Measurements from ENCODE around the gene RPLP1. TPM values are rescaled to one million over a fixed set of nuclear protein-coding genes. Genes with fewer than 3 reads are reported as not detected.

The RPLP1 gene
- total and polyA plus RNA-seq, 4 donors: 45.2 to 765 (median 319) TPM

DNA sequence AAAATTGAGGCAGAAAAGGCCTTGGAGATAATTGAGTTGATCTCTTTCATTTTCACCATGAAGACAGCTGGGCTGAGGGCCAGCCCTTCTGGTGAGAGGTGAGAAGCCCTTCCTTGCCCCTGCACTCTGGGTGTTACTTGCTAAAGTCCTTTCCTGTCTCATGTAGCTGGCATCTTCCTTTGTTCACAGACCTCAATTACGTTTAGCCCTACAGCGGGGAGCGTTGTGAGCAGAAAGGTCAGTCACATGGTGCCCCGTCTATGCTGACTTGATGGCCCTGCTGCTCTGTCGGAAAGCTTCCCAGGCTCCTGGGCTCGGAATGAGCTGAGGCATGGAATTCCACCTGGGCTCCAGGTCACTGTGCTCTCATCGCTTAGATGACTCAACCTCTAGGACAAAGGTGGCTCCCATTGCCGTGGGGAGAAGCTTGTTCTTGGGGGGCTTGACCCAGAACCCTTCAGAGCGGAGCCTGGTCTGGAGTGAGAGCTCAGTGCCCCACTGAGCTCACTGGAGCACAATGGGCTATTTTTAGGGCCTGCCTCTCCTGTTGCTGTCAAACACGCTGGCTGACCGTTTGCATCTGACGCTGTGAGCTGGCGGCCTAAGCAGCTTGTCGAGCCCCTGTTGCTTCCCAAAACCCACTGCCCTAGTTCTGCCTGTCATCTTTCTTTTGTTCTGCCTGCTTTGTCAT is 47.0 kb downstream of the RPLP1 start:
- Histone ChIP-seq H3K4me3 (ENCODE audit: low read depth in 1 of 3, low read length in 3 of 3) (no peak overlapping the region), H3K36me3 (ENCODE audit: control insufficient read depth in 4 of 4, insufficient read depth in 3 of 4, low read depth in 1 of 4, low read length in 3 of 4) (no peaks in the 10 kb centered on the region), H3K27me3 (ENCODE audit: control insufficient read depth in 4 of 4, insufficient read depth in 4 of 4, low read length in 3 of 4) (no peaks in the 10 kb centered on the region), H3K9ac (ENCODE audit: low read depth in 1 of 2, low read length in 2 of 2) (no peak overlapping the region), H3K9me3 (ENCODE audit: control insufficient read depth in 4 of 4, low read length in 3 of 4) (no peaks in the 10 kb centered on the region), H3K4me1 (ENCODE audit: control insufficient read depth in 4 of 4, insufficient read depth in 4 of 4, low read length in 3 of 4) (no peaks in the 10 kb centered on the region), H3K27ac (ENCODE audit: low read depth in 1 of 2, low read length in 2 of 2) (no peak overlapping the region)
- DNase-seq (ENCODE audit: low spot score): no peak
- TF ChIP-seq RAD21 (IDR thresholded peaks at IDR 0.05): no peak
- no peak for TF ChIP-seq HNF4A (conservative IDR thresholded peaks at IDR 0.05)
- 89% methylated on average over 14 of the region's 14 CpGs for WGBS

DNA sequence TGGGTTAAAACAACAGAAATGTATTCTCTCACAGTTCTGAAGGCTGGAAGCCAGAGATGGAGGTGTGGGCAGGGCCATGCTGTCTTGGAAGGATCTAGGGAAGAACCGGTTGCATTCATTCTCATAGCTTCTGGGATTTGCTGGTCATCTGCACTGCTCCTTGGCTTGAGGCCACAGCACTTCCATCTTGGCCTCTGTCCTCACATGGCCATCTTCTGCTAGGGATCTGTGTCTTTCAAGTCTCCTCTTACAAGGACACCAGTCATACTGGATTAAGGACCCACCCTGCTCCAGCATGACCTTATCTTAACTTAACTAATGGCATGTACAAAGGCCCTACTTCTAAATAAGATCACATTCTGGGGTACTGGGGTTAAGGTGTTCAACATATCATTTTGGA is 47.7 kb downstream of the RPLP1 start:
- no peaks in the 10 kb centered on the region for H3K36me3 ChIP-seq (ENCODE audit: control insufficient read depth in 4 of 4, insufficient read depth in 3 of 4, low read depth in 1 of 4, low read length in 3 of 4)
- 73% methylated on average over 1 of the region's 1 CpG for WGBS
- H3K27ac ChIP-seq (ENCODE audit: low read depth in 1 of 2, low read length in 2 of 2): no peak overlapping the region
- no peak overlapping the region for H3K9ac ChIP-seq (ENCODE audit: low read depth in 1 of 2, low read length in 2 of 2)
- H3K4me1 ChIP-seq (ENCODE audit: control insufficient read depth in 4 of 4, insufficient read depth in 4 of 4, low read length in 3 of 4): no peaks in the 10 kb centered on the region
- no peaks in the 10 kb centered on the region for H3K9me3 ChIP-seq (ENCODE audit: control insufficient read depth in 4 of 4, low read length in 3 of 4)
- H3K4me3 ChIP-seq (ENCODE audit: low read depth in 1 of 3, low read length in 3 of 3): no peak overlapping the region
- no peak for TF ChIP-seq FOXA1 (IDR thresholded peaks at IDR 0.05)
- TF ChIP-seq, protein P1, sequence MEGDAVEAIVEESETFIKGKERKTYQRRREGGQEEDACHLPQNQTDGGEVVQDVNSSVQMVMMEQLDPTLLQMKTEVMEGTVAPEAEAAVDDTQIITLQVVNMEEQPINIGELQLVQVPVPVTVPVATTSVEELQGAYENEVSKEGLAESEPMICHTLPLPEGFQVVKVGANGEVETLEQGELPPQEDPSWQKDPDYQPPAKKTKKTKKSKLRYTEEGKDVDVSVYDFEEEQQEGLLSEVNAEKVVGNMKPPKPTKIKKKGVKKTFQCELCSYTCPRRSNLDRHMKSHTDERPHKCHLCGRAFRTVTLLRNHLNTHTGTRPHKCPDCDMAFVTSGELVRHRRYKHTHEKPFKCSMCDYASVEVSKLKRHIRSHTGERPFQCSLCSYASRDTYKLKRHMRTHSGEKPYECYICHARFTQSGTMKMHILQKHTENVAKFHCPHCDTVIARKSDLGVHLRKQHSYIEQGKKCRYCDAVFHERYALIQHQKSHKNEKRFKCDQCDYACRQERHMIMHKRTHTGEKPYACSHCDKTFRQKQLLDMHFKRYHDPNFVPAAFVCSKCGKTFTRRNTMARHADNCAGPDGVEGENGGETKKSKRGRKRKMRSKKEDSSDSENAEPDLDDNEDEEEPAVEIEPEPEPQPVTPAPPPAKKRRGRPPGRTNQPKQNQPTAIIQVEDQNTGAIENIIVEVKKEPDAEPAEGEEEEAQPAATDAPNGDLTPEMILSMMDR (IDR thresholded peaks at IDR 0.05; ENCODE audit: low read depth, low read length, missing input control): no peak
- TF ChIP-seq RXRA (IDR thresholded peaks at IDR 0.05): no peak
- TF ChIP-seq, protein P2, sequence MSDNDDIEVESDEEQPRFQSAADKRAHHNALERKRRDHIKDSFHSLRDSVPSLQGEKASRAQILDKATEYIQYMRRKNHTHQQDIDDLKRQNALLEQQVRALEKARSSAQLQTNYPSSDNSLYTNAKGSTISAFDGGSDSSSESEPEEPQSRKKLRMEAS (IDR thresholded peaks at IDR 0.05): no peak
- TF ChIP-seq, protein P3, sequence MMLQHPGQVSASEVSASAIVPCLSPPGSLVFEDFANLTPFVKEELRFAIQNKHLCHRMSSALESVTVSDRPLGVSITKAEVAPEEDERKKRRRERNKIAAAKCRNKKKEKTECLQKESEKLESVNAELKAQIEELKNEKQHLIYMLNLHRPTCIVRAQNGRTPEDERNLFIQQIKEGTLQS (IDR thresholded peaks at IDR 0.05): no peak
- no peak for TF ChIP-seq NR2F2 (IDR thresholded peaks at IDR 0.05)
- no peak for TF ChIP-seq JUND (IDR thresholded peaks at IDR 0.05)
- TF ChIP-seq SP1 (IDR thresholded peaks at IDR 0.05): no peak
- no peak for TF ChIP-seq YY1 (IDR thresholded peaks at IDR 0.05)
- TF ChIP-seq GABPA (IDR thresholded peaks at IDR 0.05 in 1 of 2, conservative IDR thresholded peaks at IDR 0.05 in 1 of 2): no peak
- TF ChIP-seq EGR1 (IDR thresholded peaks at IDR 0.05; ENCODE audit: low read depth in 2 of 2): no peak
- no peak for TF ChIP-seq FOXA2 (IDR thresholded peaks at IDR 0.05)
- no peak for TF ChIP-seq TAF1 (conservative IDR thresholded peaks at IDR 0.05)
- no peak for TF ChIP-seq HNF4G (IDR thresholded peaks at IDR 0.05)
- TF ChIP-seq RAD21 (IDR thresholded peaks at IDR 0.05): no peak
- TF ChIP-seq HNF4A (conservative IDR thresholded peaks at IDR 0.05): no peak
- H3K27me3 ChIP-seq (ENCODE audit: control insufficient read depth in 4 of 4, insufficient read depth in 4 of 4, low read length in 3 of 4): no peaks in the 10 kb centered on the region
- DNase-seq (ENCODE audit: low spot score): no peak

DNA sequence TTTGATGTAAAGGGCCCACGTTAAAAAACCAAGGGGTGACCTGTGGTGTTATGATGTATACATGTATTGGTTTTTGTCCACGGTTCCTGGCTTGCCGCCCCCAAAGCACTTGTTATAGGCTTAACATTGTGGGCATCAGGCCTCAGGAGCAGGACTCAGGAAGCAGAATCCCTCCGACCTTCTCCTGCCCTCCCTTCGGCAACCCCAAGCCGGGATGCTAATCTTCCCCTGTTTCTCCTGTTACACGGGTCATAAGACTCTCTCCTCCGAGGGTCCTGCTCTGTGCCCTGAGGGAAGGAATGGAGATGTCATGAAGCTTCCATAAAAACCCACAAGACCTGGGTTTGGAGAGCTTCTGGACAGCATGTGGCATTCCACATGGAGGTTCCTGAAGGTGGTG is 48.8 kb downstream of the RPLP1 start:
- Histone ChIP-seq H3K4me3 (ENCODE audit: low read depth in 1 of 3, low read length in 3 of 3) (no peak overlapping the region), H3K27ac (ENCODE audit: low read depth in 1 of 2, low read length in 2 of 2) (no peak overlapping the region), H3K9ac (ENCODE audit: low read depth in 1 of 2, low read length in 2 of 2) (no peak overlapping the region), H3K9me3 (ENCODE audit: control insufficient read depth in 4 of 4, low read length in 3 of 4) (no peaks in the 10 kb centered on the region), H3K4me1 (ENCODE audit: control insufficient read depth in 4 of 4, insufficient read depth in 4 of 4, low read length in 3 of 4) (no peaks in the 10 kb centered on the region), H3K36me3 (ENCODE audit: control insufficient read depth in 4 of 4, insufficient read depth in 3 of 4, low read depth in 1 of 4, low read length in 3 of 4) (no peaks in the 10 kb centered on the region), H3K27me3 (ENCODE audit: control insufficient read depth in 4 of 4, insufficient read depth in 4 of 4, low read length in 3 of 4) (no peaks in the 10 kb centered on the region)
- DNase-seq (ENCODE audit: low spot score): no peak
- 92% methylated on average over 8 of the region's 8 CpGs for WGBS
- TF ChIP-seq, protein P4, sequence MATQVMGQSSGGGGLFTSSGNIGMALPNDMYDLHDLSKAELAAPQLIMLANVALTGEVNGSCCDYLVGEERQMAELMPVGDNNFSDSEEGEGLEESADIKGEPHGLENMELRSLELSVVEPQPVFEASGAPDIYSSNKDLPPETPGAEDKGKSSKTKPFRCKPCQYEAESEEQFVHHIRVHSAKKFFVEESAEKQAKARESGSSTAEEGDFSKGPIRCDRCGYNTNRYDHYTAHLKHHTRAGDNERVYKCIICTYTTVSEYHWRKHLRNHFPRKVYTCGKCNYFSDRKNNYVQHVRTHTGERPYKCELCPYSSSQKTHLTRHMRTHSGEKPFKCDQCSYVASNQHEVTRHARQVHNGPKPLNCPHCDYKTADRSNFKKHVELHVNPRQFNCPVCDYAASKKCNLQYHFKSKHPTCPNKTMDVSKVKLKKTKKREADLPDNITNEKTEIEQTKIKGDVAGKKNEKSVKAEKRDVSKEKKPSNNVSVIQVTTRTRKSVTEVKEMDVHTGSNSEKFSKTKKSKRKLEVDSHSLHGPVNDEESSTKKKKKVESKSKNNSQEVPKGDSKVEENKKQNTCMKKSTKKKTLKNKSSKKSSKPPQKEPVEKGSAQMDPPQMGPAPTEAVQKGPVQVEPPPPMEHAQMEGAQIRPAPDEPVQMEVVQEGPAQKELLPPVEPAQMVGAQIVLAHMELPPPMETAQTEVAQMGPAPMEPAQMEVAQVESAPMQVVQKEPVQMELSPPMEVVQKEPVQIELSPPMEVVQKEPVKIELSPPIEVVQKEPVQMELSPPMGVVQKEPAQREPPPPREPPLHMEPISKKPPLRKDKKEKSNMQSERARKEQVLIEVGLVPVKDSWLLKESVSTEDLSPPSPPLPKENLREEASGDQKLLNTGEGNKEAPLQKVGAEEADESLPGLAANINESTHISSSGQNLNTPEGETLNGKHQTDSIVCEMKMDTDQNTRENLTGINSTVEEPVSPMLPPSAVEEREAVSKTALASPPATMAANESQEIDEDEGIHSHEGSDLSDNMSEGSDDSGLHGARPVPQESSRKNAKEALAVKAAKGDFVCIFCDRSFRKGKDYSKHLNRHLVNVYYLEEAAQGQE (IDR thresholded peaks at IDR 0.05): no peak
- TF ChIP-seq SP1 (IDR thresholded peaks at IDR 0.05): no peak
- TF ChIP-seq RXRA (IDR thresholded peaks at IDR 0.05): no peak
- TF ChIP-seq, protein P3 (IDR thresholded peaks at IDR 0.05): no peak
- no peak for TF ChIP-seq TAF1 (conservative IDR thresholded peaks at IDR 0.05)
- no peak for TF ChIP-seq RAD21 (IDR thresholded peaks at IDR 0.05)
- TF ChIP-seq, protein P1 (IDR thresholded peaks at IDR 0.05; ENCODE audit: low read depth, low read length, missing input control): no peak
- TF ChIP-seq EGR1 (IDR thresholded peaks at IDR 0.05; ENCODE audit: low read depth in 2 of 2): no peak
